Skeletal muscle tissue (tissue), 4 donors: ENCODE data around the gene PPFIA3. TPM values are rescaled to one million over a fixed set of nuclear protein-coding genes. Genes with fewer than 3 reads are reported as not detected.
"Not testable (repeated sequence)": the region's sequence is repeated elsewhere in the genome, so short reads cannot be mapped to it uniquely, and the experiment has no call there.

Source experiments
- H3K27ac ChIP-seq: one replicate; pipeline ENCODE4 v1.7.0; 2013; ENCODE audit warnings: mild to moderate bottlenecking, low read depth, low read length, inconsistent platforms
- H3K27me3 ChIP-seq, 3 donors: one replicate each; pipeline ENCODE4 v1.7.0; 2013; ENCODE audit warnings: low read length in 3 of 3; ENCODE audit not compliant: control insufficient read depth in 3 of 3, insufficient read depth in 3 of 3
- H3K36me3 ChIP-seq, 3 donors: one replicate each; pipeline ENCODE4 v1.7.0; 2013; ENCODE audit warnings: low read length in 3 of 3; ENCODE audit not compliant: control insufficient read depth in 3 of 3, insufficient read depth in 3 of 3
- H3K4me1 ChIP-seq, 3 donors: one replicate each; pipeline ENCODE4 v1.7.0; 2013; ENCODE audit warnings: low read length in 3 of 3, mild to moderate bottlenecking in 3 of 3; ENCODE audit not compliant: control insufficient read depth in 3 of 3, insufficient read depth in 3 of 3
- H3K4me3 ChIP-seq, 3 donors: one replicate each; pipeline ENCODE4 v1.7.0; 2013; ENCODE audit warnings: low read length in 3 of 3
- H3K9ac ChIP-seq, 3 donors: one replicate each; pipeline ENCODE4 v1.7.0; 2013; ENCODE audit warnings: low read length in 3 of 3, mild to moderate bottlenecking in 3 of 3, moderate library complexity in 2 of 3, low read depth in 1 of 3
- H3K9me3 ChIP-seq, 3 donors: one replicate each; pipeline ENCODE4 v1.7.0; 2013; ENCODE audit warnings: low read length in 3 of 3; ENCODE audit not compliant: control insufficient read depth in 3 of 3
- total RNA-seq: library from RNA; depleted of rRNA; stranded (reverse); fragments of >200 nt; gene quantifications from one replicate; pipeline ENCODE4 v1.2.3, GENCODE V29; 2014
- donor health status: Osteomylitis.

The PPFIA3 gene
- 3.1 TPM for total RNA-seq

DNA sequence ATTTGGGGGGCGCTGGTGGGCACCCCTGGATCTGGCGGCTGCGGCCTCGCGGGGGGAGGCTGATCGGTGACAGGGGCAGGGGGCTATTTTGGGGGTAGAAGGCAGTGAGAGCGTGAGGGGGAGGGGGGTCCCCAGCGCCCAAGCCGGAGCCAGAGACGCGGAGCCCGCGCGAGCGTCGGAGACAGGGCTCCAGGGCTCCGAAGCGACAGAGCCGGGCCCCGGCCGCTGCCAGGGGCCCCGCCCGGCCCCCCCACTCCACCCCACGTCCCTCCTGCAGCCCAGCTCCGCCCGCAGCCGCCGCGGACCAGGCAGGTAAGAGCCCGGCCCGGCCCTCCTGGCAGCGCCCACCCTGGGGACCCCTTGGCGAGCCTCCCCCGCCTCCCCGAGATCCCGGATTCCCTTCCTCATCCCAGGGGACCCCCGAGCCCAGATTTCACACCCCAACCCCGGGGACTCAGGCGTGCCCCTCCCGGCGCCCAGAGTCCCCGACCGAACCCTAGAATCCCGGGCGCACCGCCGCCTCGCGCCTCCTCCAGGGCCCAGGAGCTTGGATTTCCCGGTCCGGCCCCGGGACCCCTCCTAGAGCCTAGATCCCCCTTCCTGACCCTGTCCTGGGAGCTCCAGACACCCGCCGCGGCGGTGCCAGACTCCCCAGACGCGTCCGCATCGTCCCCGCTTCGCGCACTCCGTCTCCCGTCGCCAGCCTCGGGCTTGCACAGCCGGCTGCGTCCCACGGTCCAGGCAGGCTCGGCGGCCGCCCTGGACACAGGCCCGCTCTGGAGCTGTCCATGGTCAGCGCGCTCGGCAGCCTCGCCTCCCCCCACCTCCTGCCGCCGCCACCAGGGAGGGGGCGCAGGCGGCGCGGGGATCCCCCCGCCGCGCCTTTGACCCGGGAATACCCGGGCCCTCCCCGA is at the start of gene PPFIA3:
Gene PPFIA3, plus strand, starts transcription at position 134 of the 914 bp plus-strand sequence. CDS start 8,330 bp downstream, outside the sequence.
- peak within 1 kb of the TSS; percentile 64 to 87 (median 85) for H3K4me3 ChIP-seq
- peak within 1 kb of the TSS; percentile 60 to 86 (median 85) for H3K9ac ChIP-seq
- H3K36me3 ChIP-seq: peaks cover 2 to 7% (median 6%) of the 10 kb centered on the region in 3 donors
- H3K9me3 ChIP-seq: no peaks in the 10 kb centered on the region
- peaks cover 17 to 40% (median 28%) of the 10 kb centered on the region in 3 donors for H3K4me1 ChIP-seq
- H3K27me3 ChIP-seq: peaks cover 0 to 3% (median 0%) of the 10 kb centered on the region in 3 donors
- peak within 1 kb of the TSS; percentile 95 for H3K27ac ChIP-seq

DNA sequence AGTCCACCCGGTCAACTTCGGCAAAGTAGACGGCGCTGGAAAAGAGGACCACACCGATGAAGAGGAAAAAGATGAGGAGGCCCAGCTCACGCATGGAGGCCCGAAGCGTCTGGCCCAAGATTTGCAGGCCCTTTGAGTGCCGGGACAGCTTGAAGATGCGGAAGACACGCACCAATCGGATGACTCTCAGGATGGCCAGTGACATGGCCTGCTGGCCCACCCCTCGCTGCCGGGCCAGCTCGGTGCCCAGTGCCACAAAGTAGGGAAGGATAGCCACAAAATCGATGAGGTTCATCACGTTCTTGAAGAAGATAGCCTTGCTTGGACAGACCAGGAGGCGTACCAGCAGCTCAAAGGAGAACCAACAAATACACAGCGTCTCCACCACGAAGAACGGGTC is 48.9 kb upstream of the PPFIA3 start:
- H3K9ac ChIP-seq: peak overlapping the region in 1 of 3 donors; percentile 23
- peaks cover 3 to 14% (median 14%) of the 10 kb centered on the region in 3 donors for H3K27me3 ChIP-seq
- peaks cover 54 to 60% (median 59%) of the 10 kb centered on the region in 3 donors for H3K4me1 ChIP-seq
- peaks cover 0 to 6% (median 3%) of the 10 kb centered on the region in 3 donors for H3K36me3 ChIP-seq
- H3K4me3 ChIP-seq: peak overlapping the region in 2 of 3 donors; percentile 29 to 50
- peak overlapping the region; percentile 88 for H3K27ac ChIP-seq
- H3K9me3 ChIP-seq: no peaks in the 10 kb centered on the region

DNA sequence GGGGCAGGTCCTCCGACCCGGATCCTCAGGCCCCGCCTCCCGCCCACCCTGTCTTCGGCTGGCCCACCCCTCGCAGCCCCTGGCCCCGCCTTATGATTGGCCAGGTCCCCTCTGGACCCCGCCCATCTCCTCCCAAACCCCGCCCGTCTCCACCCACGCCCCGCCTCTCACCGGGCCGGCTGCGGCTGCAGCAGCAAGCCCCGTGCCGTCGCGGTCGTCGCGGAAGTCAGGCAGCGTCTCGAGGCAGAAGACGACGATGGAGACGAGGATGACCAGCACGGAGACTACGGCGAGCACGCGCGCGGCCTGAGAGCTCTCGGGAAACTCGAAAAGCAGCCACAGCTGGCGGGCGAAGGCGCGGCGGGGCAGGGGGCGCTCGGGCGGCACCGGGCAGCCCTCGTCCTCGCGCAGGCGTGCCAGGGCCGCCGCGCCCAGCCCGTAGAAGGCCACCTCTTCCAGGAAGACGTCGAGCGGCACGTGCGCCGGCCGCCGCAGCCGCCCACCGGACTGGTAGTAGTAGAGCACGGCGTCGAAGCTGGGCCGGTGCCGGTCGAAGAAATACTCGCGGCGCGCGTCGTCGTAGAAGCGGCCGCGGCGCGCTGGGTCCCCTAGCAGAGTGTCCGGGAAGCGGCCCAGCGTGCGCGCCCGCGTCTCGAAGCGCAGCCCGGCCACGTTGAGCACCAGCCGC is 47.3 kb upstream of the PPFIA3 start:
- H3K27me3 ChIP-seq: peaks cover 3 to 14% (median 12%) of the 10 kb centered on the region in 3 donors

DNA sequence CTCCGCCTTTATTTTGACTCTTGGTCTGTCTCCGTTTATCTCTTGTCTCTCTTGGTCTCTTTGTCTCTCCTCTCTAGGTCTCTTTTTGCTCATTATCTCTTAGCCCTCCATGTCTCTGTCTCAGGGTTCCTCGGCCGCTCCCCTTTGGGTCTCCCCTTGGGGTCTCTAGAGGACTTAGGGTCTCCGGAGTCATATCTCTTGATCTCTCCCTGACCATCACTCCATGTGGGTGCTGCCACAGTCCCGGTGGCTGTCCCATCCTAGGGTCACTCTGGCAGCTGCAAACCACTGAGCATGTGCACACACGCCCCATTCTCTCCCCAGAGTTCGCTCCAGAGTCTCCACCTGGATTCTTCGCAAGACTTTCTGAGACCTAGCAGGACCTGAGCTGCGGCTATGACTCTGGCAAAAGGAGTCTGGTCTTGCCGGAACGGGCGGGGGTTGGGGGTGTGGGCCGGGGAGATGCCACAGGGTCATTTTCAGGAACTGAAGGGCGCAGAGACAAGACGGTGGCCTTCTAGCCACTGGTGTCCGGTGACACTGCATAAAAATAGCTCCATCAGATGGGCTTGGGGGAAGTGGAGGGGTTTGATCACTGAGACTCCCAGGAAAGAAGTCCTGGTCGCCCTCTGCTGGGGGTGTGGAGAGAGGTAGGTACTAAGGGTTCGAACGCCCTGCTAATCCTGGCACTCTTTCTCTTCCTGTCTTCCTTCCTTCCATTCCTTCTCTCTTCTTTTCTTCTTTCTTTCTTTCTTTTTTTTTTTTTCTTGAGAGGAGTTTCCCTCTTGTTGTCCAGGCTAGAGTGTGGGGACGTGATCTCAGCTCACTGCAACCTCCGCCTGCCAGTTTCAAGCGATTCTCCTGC is 45.6 kb upstream of the PPFIA3 start:
- peaks cover 0 to 6% (median 3%) of the 10 kb centered on the region in 3 donors for H3K36me3 ChIP-seq
- peak overlapping the region; percentile 93 for H3K27ac ChIP-seq
- peak overlapping the region; percentile 68 to 77 (median 71) for H3K4me3 ChIP-seq
- H3K4me1 ChIP-seq: peaks cover 30 to 40% (median 35%) of the 10 kb centered on the region in 3 donors
- peak overlapping the region; percentile 90 to 93 (median 90) for H3K9ac ChIP-seq
- no peaks in the 10 kb centered on the region for H3K9me3 ChIP-seq
- peaks cover 3 to 14% (median 12%) of the 10 kb centered on the region in 3 donors for H3K27me3 ChIP-seq

More for the DNA sequence above, 47.3 kb upstream of the PPFIA3 start:
- Histone ChIP-seq H3K4me1 (peaks cover 45 to 51% (median 49%) of the 10 kb centered on the region in 3 donors), H3K27ac (peak overlapping the region; percentile 88), H3K9ac (peak overlapping the region; percentile 69 to 79 (median 70)), H3K4me3 (peak overlapping the region in 2 of 3 donors; percentile 67), H3K36me3 (peaks cover 0 to 6% (median 3%) of the 10 kb centered on the region in 3 donors), H3K9me3 (no peaks in the 10 kb centered on the region)

DNA sequence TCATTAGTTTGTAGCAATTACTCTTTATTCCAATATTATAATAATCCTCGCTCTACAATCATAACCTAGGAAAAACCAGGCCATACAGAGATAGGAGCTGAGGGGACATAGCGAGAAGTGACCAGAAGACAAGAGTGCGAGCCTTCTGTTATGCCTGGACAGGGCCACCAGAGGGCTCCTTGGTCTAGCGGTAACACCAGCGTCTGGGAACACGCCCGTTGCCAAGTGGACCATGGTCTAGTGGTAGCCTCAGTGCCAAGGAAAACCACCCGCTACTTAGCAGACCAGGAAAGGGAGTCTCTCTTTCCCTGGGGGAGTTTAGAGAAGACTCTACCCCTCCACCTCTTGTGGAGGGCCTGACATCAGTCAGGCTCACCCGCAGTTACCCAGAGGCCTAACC is 44.5 kb upstream of the PPFIA3 start:
- Histone ChIP-seq H3K4me3 (peak overlapping the region in 1 of 3 donors; percentile 5), H3K4me1 (peaks cover 20 to 29% (median 24%) of the 10 kb centered on the region in 3 donors), H3K27me3 (peaks cover 3 to 14% (median 12%) of the 10 kb centered on the region in 3 donors), H3K9ac (peak overlapping the region in 2 of 3 donors; percentile 27 to 33)
- H3K27ac ChIP-seq, H3K9me3 ChIP-seq, H3K36me3 ChIP-seq: not testable (repeated sequence)

DNA sequence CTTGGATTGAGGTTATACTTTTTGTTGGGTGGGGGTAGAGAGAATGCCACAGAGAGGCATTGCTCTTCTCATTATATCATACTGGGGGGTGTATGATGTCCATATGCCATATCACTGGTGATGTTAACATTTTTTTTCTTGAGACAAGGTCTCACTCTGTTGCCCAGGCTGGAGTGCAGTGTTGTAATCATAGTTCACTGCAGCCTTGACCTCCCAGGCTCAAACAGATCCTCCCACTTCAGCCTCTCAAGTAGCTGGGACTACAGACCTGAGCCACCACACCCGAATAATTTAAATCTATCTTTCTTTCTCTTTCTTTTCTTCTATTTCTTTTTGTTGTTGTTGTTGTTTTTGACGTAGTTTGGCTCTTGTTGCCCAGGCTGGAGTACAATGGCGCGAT is 39.0 kb upstream of the PPFIA3 start:
- H3K9me3 ChIP-seq: no peaks in the 10 kb centered on the region
- no peak overlapping the region for H3K27ac ChIP-seq
- H3K27me3 ChIP-seq: no peaks in the 10 kb centered on the region
- H3K9ac ChIP-seq: no peak overlapping the region
- H3K4me3 ChIP-seq: no peak overlapping the region
- peaks cover under 1 to 5% (median 3%) of the 10 kb centered on the region in 3 donors for H3K4me1 ChIP-seq
- no peaks in the 10 kb centered on the region for H3K36me3 ChIP-seq

DNA sequence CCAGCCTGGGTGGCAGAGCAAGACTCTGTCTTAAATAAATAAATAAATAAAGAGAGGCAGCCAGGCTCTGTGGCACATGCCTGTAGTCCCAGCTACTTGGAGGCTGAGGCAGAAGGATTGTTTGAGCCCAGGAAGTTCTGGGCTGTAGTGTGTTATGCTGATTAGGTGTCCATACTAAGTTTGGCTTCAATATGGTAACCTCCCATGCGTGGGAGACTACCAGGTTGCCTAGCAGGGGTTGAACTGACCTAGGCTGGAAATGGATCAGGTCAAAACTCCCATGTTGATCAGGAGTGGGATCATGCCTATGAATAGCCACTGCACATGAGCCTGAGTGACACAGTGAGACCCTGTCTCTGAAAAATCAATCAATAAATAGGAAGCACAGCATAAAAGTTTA is 38.1 kb upstream of the PPFIA3 start:
- Histone ChIP-seq H3K9ac (no peak overlapping the region), H3K27me3 (no peaks in the 10 kb centered on the region), H3K4me1 (peaks cover 4 to 13% (median 8%) of the 10 kb centered on the region in 3 donors), H3K27ac (no peak overlapping the region), H3K36me3 (peaks cover 0 to 1% (median under 1%) of the 10 kb centered on the region in 3 donors), H3K4me3 (no peak overlapping the region), H3K9me3 (no peaks in the 10 kb centered on the region)

DNA sequence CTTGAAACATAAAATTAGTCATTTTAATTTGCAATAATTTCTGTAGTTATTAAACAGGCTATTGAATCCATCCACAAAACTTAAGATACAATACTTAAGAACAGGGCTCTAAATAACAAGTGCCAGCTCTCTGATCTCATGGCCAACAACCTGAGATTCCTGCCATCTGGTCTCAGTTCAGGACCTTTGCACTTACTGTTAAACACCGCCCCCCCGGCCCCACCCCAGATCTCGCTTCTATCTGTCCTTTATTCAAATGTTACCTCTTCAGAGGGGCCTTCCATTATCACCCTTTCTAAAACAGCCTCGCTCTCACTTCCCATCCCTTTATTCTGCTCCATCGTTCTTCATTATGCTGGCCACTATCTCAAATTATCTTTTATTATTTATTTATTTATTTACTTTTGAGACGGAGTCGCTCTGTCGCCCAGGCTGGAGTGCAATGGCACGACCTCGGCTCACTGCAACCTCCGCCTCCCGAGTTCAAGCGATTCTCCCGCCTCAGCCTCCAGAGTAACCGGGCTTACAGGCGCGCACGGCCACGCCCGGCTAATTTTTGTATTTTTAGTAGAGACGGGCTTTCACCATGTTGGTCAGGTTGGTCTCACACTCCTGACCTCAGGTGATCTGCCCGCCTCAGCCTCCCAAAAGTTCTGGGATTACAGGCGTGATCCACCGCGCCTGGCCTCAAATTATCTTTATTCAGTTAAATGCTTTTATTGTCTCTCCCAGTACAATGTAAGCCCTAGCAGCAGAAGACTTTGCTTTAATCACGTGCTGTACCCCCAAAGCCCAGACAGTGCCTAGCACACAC is 34.9 kb upstream of the PPFIA3 start:
- Histone ChIP-seq H3K4me1 (peaks cover 17 to 37% (median 21%) of the 10 kb centered on the region in 3 donors), H3K27me3 (no peaks in the 10 kb centered on the region), H3K9ac (peak overlapping the region; percentile 90 to 99 (median 95)), H3K36me3 (peaks cover 12 to 14% (median 13%) of the 10 kb centered on the region in 3 donors), H3K9me3 (no peaks in the 10 kb centered on the region), H3K4me3 (peak overlapping the region; percentile 94 to 97 (median 96)), H3K27ac (peak overlapping the region; percentile 92)
